DND-41 (cell line): ENCODE measurements around the gene ATP8A2.

ENCODE experiments used
- EZH2 ChIP-seq: IDR thresholded peaks from 3 replicates; pipeline ENCODE4 v1.6.1; 2012; ENCODE audit warnings: borderline replicate concordance, low read depth, mild to moderate bottlenecking, moderate library complexity, low read length, inconsistent platforms; ENCODE audit not compliant: severe bottlenecking
- TF ChIP-seq, protein P1 (sequence below): IDR thresholded peaks from 2 replicates; pipeline ENCODE4 v1.5.1; 2012; ENCODE audit warnings: borderline replicate concordance, low read length, moderate library complexity, mild to moderate bottlenecking; ENCODE audit not compliant: poor library complexity, severe bottlenecking; ENCODE audit errors: extremely low read depth

DNA sequence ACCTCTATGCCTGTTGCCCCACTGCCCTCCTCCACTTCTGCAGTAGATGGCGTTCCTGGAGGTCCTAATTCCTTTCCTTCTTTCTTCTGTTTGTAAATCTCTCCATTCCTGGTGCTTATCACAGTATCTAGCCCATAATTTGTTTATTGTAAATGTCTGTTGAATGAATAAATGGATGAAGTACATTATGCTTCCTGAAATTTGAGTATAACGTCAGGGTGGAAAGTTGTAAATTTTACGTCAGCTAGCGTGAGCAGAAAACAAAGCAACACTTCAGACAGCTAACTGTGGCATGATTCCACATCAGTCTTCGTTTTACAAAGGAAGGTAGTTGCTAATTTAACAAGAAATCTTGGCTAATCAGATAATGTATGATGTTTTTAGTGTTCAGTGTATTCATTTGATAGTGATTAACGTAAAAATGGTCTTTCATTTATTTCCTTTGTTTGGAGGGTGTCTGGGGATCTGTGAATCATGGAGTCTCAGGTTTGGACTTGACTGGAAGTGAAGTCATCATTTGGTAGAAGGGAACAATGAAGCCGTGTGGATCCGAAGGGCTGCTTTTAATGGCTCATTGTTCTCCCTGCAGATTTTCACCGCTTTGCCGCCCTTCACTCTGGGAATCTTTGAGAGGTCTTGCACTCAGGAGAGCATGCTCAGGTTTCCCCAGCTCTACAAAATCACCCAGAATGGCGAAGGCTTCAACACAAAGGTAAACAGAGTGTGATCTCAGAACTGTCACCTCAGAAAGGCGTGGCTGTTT, 465.0 kb downstream of the ATP8A2 start:
- TF ChIP-seq, protein P1, sequence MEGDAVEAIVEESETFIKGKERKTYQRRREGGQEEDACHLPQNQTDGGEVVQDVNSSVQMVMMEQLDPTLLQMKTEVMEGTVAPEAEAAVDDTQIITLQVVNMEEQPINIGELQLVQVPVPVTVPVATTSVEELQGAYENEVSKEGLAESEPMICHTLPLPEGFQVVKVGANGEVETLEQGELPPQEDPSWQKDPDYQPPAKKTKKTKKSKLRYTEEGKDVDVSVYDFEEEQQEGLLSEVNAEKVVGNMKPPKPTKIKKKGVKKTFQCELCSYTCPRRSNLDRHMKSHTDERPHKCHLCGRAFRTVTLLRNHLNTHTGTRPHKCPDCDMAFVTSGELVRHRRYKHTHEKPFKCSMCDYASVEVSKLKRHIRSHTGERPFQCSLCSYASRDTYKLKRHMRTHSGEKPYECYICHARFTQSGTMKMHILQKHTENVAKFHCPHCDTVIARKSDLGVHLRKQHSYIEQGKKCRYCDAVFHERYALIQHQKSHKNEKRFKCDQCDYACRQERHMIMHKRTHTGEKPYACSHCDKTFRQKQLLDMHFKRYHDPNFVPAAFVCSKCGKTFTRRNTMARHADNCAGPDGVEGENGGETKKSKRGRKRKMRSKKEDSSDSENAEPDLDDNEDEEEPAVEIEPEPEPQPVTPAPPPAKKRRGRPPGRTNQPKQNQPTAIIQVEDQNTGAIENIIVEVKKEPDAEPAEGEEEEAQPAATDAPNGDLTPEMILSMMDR = peak; percentile 13
- no peak for TF ChIP-seq EZH2
